ENCODE measurements around the gene CEP128. TPM values are rescaled to one million over a fixed set of nuclear protein-coding genes. Genes with fewer than 3 reads are reported as not detected.
"Not testable (repeated sequence)": the region's sequence is repeated elsewhere in the genome, so short reads cannot be mapped to it uniquely, and the experiment has no call there.

Gene CEP128
- polyA plus RNA-seq, 1 donor (not counting 4 experiments of a cell fraction or from before 2014, with no cell fraction given), result 2.6 TPM

- H3K4me1 ChIP-seq (ENCODE audit: control insufficient read depth, extremely low read depth, insufficient read depth, low read length), result no peaks in the 10 kb centered on the region
- H3K4me3 ChIP-seq (ENCODE audit: control insufficient read depth in 2 of 3, extremely low read depth in 1 of 3, insufficient read depth in 2 of 3, low read depth in 1 of 3, low read length in 3 of 3), result no peak overlapping the region
- no peaks in the 10 kb centered on the region for H3K9me1 ChIP-seq (ENCODE audit: control insufficient read depth, extremely low read depth, insufficient read depth, low read length)
- DNase-seq (ENCODE audit: low read depth, low spot score), result no peak
- peaks cover 2% of the 10 kb centered on the region for H3K79me2 ChIP-seq (ENCODE audit: control insufficient read depth, insufficient read depth, low read length)
- dilution Hi-C loops (cut with MboI; ENCODE audit: extremely low pct_ligation_motif_present, low sequenced_read_pairs), result no loop called here
- no peak overlapping the region for H2AFZ ChIP-seq (ENCODE audit: control insufficient read depth, low read length)
- no peaks in the 10 kb centered on the region for H3K27me3 ChIP-seq (ENCODE audit: control insufficient read depth, extremely low read depth, insufficient read depth, low read length)
- no peak for FAIRE-seq
- H3K9me3 ChIP-seq (ENCODE audit: control insufficient read depth, low read depth, low read length), result no peaks in the 10 kb centered on the region
- H3K36me3 ChIP-seq (ENCODE audit: control insufficient read depth in 2 of 2, extremely low read depth in 1 of 2, insufficient read depth in 2 of 2, low read length in 2 of 2), result no peaks in the 10 kb centered on the region
- H3K9ac ChIP-seq (ENCODE audit: control insufficient read depth, extremely low read depth, insufficient read depth, low read length), result no peak overlapping the region
- TF ChIP-seq CTCF (optimal IDR thresholded peaks at IDR 0.05 in 1 of 3, IDR thresholded peaks at IDR 0.05 in 1 of 3, conservative IDR thresholded peaks at IDR 0.05 in 1 of 3; ENCODE audit: extremely low read depth in 1 of 3, insufficient read depth in 2 of 3, low read length in 3 of 3), result no peak
- no peak for TF ChIP-seq EZH2 (IDR thresholded peaks at IDR 0.05; ENCODE audit: low read length)
- H4K20me1 ChIP-seq (ENCODE audit: control insufficient read depth, extremely low read depth, insufficient read depth, low read length), result no peaks in the 10 kb centered on the region
- H3K27ac ChIP-seq (ENCODE audit: control insufficient read depth, insufficient read depth, low read length), result no peak overlapping the region
- no peak overlapping the region for H3K4me2 ChIP-seq (ENCODE audit: control insufficient read depth, extremely low read depth, insufficient read depth, low read depth, low read length)
Measured at GRCh38 chr14:80919622-80920021, 21.9 kb downstream of the CEP128 start.

DNA sequence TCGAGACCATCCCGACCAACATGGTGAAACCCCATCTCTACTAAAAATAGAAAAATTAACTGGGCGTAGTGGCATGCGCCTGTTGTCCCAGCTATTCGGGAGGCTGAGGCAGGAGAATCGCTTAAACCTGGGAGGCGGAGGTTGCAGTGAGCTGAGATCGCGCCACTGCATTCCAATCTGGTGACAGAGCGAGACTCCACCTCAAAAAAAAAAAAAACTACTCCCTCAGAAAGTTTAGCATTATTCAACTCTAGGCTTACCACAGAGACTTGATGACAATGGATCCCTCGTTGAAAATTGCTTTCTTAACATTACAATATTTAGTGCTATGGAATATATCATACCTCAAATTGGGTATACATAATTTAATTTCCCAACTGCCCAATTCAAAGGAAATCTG, 29.5 kb downstream of the CEP128 start:
- H3K4me2 ChIP-seq (ENCODE audit: control insufficient read depth, extremely low read depth, insufficient read depth, low read depth, low read length); H3K4me1 ChIP-seq (ENCODE audit: control insufficient read depth, extremely low read depth, insufficient read depth, low read length); H3K9ac ChIP-seq (ENCODE audit: control insufficient read depth, extremely low read depth, insufficient read depth, low read length): not testable (repeated sequence)

GRCh38 chr14:80906946-80907345, 34.6 kb downstream of the CEP128 start:
- Histone ChIP-seq H3K9ac (ENCODE audit: control insufficient read depth, extremely low read depth, insufficient read depth, low read length) (no peak overlapping the region), H3K27me3 (ENCODE audit: control insufficient read depth, extremely low read depth, insufficient read depth, low read length) (no peaks in the 10 kb centered on the region), H3K79me2 (ENCODE audit: control insufficient read depth, insufficient read depth, low read length) (no peaks in the 10 kb centered on the region), H3K36me3 (ENCODE audit: control insufficient read depth in 2 of 2, extremely low read depth in 1 of 2, insufficient read depth in 2 of 2, low read length in 2 of 2) (no peaks in the 10 kb centered on the region), H4K20me1 (ENCODE audit: control insufficient read depth, extremely low read depth, insufficient read depth, low read length) (no peaks in the 10 kb centered on the region), H3K4me3 (ENCODE audit: control insufficient read depth in 2 of 3, extremely low read depth in 1 of 3, insufficient read depth in 2 of 3, low read depth in 1 of 3, low read length in 3 of 3) (no peak overlapping the region), H3K9me3 (ENCODE audit: control insufficient read depth, low read depth, low read length) (no peaks in the 10 kb centered on the region), H3K4me2 (ENCODE audit: control insufficient read depth, extremely low read depth, insufficient read depth, low read depth, low read length) (no peak overlapping the region), H3K4me1 (ENCODE audit: control insufficient read depth, extremely low read depth, insufficient read depth, low read length) (no peaks in the 10 kb centered on the region), H2AFZ (ENCODE audit: control insufficient read depth, low read length) (no peak overlapping the region), H3K9me1 (ENCODE audit: control insufficient read depth, extremely low read depth, insufficient read depth, low read length) (no peaks in the 10 kb centered on the region), H3K27ac (ENCODE audit: control insufficient read depth, insufficient read depth, low read length) (no peak overlapping the region)
- DNase-seq (ENCODE audit: low read depth, low spot score), result no peak
- dilution Hi-C loops (cut with MboI; ENCODE audit: extremely low pct_ligation_motif_present, low sequenced_read_pairs), result no loop called here
- TF ChIP-seq EZH2 (IDR thresholded peaks at IDR 0.05; ENCODE audit: low read length) (no peak), CTCF (optimal IDR thresholded peaks at IDR 0.05 in 1 of 3, IDR thresholded peaks at IDR 0.05 in 1 of 3, conservative IDR thresholded peaks at IDR 0.05 in 1 of 3; ENCODE audit: extremely low read depth in 1 of 3, insufficient read depth in 2 of 3, low read length in 3 of 3) (no peak)
- peak; percentile 60 for FAIRE-seq

More for the DNA sequence above, 29.5 kb downstream of the CEP128 start:
- H3K9me1 ChIP-seq (ENCODE audit: control insufficient read depth, extremely low read depth, insufficient read depth, low read length); dilution Hi-C loops (cut with MboI; ENCODE audit: extremely low pct_ligation_motif_present, low sequenced_read_pairs); DNase-seq (ENCODE audit: low read depth, low spot score); H3K36me3 ChIP-seq (ENCODE audit: control insufficient read depth in 2 of 2, extremely low read depth in 1 of 2, insufficient read depth in 2 of 2, low read length in 2 of 2); H3K27ac ChIP-seq (ENCODE audit: control insufficient read depth, insufficient read depth, low read length); H3K9me3 ChIP-seq (ENCODE audit: control insufficient read depth, low read depth, low read length); FAIRE-seq; H3K79me2 ChIP-seq (ENCODE audit: control insufficient read depth, insufficient read depth, low read length); H4K20me1 ChIP-seq (ENCODE audit: control insufficient read depth, extremely low read depth, insufficient read depth, low read length); H2AFZ ChIP-seq (ENCODE audit: control insufficient read depth, low read length); H3K27me3 ChIP-seq (ENCODE audit: control insufficient read depth, extremely low read depth, insufficient read depth, low read length); H3K4me3 ChIP-seq (ENCODE audit: control insufficient read depth in 2 of 3, extremely low read depth in 1 of 3, insufficient read depth in 2 of 3, low read depth in 1 of 3, low read length in 3 of 3): not testable (repeated sequence)
